Stimulated activated naive CD4-positive, alpha-beta T cell treated with Interleukin-2 at 50 U/mL for 16 hours (primary cell): ENCODE measurements around the gene ZNF772.
"Not testable (repeated sequence)": the region's sequence is repeated elsewhere in the genome, so short reads cannot be mapped to it uniquely, and the experiment has no call there.

ENCODE experiments used
- DNase-seq: peaks from one replicate; lab custom pipeline; 2025; lab: John Stamatoyannopoulos, UW

ZNF772 gene

DNA sequence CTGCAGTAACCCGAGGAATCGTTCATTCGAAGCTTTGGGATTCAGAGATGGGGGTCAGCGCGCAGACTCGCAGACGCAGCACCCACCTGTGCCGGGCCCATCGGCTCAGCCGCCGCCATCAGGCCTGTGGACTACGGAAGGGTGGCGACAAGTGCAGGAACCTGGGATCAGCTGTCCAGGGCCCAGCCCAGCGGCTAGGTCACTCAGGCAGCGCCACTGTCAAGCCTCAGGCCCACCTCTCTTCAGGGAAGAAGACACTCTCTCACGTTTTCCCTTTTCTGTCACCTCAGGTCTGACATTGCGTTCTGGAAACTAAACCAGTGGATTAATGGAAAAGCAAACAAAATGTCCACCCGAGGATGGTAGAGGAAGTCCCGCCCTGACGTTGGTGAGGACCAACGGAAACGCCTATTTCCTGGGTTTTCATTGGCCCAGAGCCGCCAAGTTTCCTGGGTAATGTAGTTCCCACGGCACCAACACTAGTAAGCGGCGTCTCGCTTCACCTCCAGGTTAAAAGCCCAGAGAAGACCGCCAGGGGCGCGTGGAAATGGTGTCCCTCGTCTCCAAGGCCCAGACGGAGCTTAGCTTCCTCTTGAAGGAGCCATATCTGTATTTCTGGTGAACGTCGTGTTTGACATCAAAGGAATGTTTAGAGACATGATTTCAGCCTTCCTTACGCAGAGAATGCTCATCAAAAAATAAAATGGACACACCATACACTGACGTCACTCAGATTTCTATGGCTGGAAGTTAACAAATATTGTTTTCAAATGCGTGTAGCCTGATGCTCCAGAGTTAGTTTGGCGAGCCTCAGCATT lies at the start of gene ZNF772:
TSS of gene ZNF772 (minus strand) at position 376 of the 818 bp plus-strand sequence. CDS start at position 119, 257 bp downstream.
- peak; percentile 90 for DNase-seq

GRCh38 chr19:57518021-57518420 lies 40.7 kb upstream of the ZNF772 start:
- DNase-seq, result not testable (repeated sequence)

- no peak for DNase-seq
Observed at GRCh38 chr19:57515255-57515654, 37.9 kb upstream of the ZNF772 start.

DNA sequence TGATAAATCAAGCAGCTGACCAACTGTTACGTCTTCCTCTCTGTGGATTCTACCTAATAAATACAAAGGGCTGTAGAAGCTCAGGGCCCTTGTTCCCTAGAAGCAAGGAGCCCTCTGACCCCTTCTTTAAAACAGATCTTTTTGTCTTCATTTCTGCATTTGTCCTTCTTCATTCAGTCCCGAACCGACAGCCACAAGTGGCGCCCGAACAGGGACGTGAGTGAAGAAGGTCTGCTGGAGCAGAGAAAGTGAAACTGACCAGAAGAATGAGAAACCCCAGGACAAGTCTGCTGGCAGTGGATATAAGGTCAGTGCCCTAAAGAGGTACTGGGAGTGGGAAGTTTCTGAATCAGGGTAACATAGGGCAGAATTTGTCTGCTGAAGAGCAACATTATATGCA lies 35.5 kb upstream of the ZNF772 start:
- DNase-seq, result no peak

GRCh38 chr19:57511484-57511883 lies 34.1 kb upstream of the ZNF772 start:
- DNase-seq, result no peak

DNA sequence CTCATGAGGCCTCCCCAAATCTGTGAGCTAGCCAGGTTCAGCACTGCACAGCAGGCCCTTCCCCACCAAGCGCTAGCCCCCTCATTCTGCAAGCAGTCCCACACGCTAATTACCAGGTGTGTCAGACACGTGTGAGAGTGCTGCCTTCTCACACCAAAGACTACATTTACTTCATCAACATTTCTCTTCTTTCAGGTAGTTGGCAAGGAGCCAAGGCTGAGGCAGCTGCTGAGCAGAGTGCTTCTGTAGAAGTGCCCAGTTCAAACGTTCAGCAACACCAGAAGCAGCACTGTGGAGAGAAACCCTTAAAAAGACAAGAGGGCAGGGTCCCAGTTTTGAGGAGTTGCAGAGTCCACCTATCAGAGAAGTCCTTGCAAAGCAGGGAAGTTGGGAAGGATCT lies 28.8 kb upstream of the ZNF772 start:
- no peak for DNase-seq

- not testable (repeated sequence) for DNase-seq
Observed at GRCh38 chr19:57500400-57500799, 23.0 kb upstream of the ZNF772 start.

GRCh38 chr19:57499680-57500395 lies 22.5 kb upstream of the ZNF772 start, which contains the start of gene ZNF773:
ZNF773 (plus strand) TSS chr19:57499938; CDS start chr19:57500081, 143 bp downstream.
- peak; percentile 97 for DNase-seq

GRCh38 chr19:57499332-57499679 lies 21.9 kb upstream of the ZNF772 start:
- not testable (repeated sequence) for DNase-seq

GRCh38 chr19:57488299-57488644 lies 10.9 kb upstream of the ZNF772 start:
- DNase-seq, result not testable (repeated sequence)

GRCh38 chr19:57487477-57488298 lies 10.3 kb upstream of the ZNF772 start, which contains the start of gene ZNF419:
ZNF419 (plus strand) TSS chr19:57487750; CDS start chr19:57487951, 201 bp downstream.
- DNase-seq, result peak; percentile 94

GRCh38 chr19:57473646-57474045 lies 3.7 kb downstream of the ZNF772 start:
- DNase-seq, result no peak

- no peak for DNase-seq
Observed at GRCh38 chr19:57466489-57466888, 10.9 kb downstream of the ZNF772 start.

- no peak for DNase-seq
Observed at GRCh38 chr19:57465680-57466381, 11.5 kb downstream of the ZNF772 start.

DNA sequence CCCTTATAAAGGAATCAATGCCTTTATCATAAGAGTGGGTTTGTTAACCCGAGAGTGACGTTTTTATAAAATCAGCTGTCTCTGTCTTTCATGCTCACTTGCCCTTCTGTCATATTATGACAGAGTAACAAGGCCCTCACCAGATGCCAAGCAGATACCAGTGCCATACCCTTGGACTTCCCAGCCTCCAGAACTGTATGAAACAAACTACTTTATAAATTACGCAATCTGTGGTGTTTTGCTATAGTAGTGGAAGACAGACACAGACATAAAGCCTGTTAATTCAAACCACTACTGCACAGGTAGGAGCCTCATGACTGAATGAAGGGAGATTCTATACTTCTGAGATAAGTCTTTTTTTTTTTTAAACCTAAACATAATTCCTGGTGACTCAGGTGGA lies 25.1 kb downstream of the ZNF772 start:
- no peak for DNase-seq

DNA sequence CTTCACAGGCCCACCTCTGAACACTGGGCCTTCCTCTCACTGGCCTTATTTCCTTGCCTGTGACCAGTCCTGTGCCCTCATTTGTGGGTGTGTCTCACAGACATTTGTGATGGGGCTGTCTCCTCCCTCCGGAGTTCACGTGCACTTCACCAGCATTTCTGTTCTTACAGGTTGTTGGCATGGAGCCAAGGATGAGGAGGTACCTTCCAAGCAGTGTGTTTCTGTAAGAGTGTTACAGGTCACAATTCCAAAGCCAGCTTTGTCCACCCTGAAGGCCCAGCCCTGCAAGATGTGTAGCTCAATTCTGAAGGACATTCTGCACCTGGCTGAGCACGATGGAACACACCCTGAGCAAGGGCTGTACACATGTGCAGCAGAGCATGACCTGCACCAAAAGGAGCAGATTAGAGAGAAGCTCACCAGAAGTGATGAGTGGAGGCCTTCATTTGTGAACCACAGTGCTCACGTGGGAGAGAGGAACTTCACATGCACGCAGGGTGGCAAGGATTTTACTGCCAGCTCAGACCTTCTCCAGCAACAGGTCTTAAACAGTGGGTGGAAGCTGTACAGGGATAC lies 34.2 kb downstream of the ZNF772 start:
- no peak for DNase-seq

GRCh38 chr19:57441979-57442752 lies 35.2 kb downstream of the ZNF772 start:
- no peak for DNase-seq

GRCh38 chr19:57438925-57439324 lies 38.4 kb downstream of the ZNF772 start:
- no peak for DNase-seq

- no peak for DNase-seq
Observed at GRCh38 chr19:57437931-57438330, 39.4 kb downstream of the ZNF772 start.

DNA sequence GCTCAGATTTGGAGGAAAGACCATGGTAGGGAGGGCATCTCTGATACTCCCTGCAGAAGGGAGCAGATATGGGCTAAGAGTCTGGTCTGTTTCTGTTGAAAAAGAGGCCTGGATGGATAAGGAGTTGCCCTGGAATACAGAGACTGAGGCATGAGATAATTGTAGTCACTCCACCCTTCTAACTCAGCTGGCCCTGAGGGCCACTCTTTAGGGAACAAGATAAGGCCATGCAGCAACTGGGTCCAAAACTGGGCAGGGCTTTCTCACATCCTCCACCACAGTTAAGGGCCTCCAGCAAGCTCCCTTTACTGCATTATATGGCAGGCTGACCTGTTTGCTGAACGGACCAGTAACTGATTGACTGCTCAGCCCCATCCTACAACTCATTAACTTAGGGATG lies 40.9 kb downstream of the ZNF772 start:
- DNase-seq, result no peak
